Vagina (tissue), 2 donors: ENCODE data around the gene CPA4. TPM values are rescaled to one million over a fixed set of nuclear protein-coding genes. Genes with fewer than 3 reads are reported as not detected.

Experiments used
- DNase-seq, 2 donors: peaks; one replicate each; pipeline ENCODE4 v3.0.0-alpha.2; 2017; ENCODE audit errors: extremely low spot score in 2 of 2
- H3K27ac ChIP-seq: fragments of 200-600 bp; sonication (generic); one replicate; pipeline ENCODE4 v1.5.1; 2019
- H3K27me3 ChIP-seq: fragments of 200-600 bp; sonication (generic); one replicate; pipeline ENCODE4 v1.5.1; 2019
- H3K36me3 ChIP-seq, 2 donors: fragments of 200-600 bp; sonication (generic); one replicate each; pipeline ENCODE4 v1.5.1; 2017 to 2019
- H3K4me1 ChIP-seq: fragments of 200-600 bp; sonication (generic); one replicate; pipeline ENCODE4 v1.5.1; 2019
- H3K4me3 ChIP-seq, 2 donors: fragments of 200-600 bp; sonication (generic); 1 replicate in 1 of 2; 2 replicates in 1 of 2; pipeline ENCODE4 v1.5.1; 2016 to 2019
- H3K9me3 ChIP-seq: fragments of 200-600 bp; sonication (generic); one replicate; pipeline ENCODE4 v1.5.1; 2019
- POLR2A ChIP-seq, 2 donors: fragments of 450-650 bp; IDR thresholded peaks; one replicate each; pipeline ENCODE4 v1.6.1; 2017; ENCODE audit warnings: antibody characterized with exemption in 2 of 2, mild to moderate bottlenecking in 2 of 2, moderate library complexity in 2 of 2
- POLR2AphosphoS5 ChIP-seq, 2 donors: sonication (generic); formaldehyde crosslinking; IDR thresholded peaks; one replicate each; pipeline ENCODE4 v1.9.0; 2017; ENCODE audit warnings: antibody characterized with exemption in 2 of 2, mild to moderate bottlenecking in 2 of 2, low read depth in 1 of 2; ENCODE audit not compliant: insufficient read depth in 1 of 2
- intact Hi-C: fragments of 100-400 bp; cut with DNase I; formaldehyde crosslinking; loops from one replicate; pipeline ENCODE4 v1.15.1; 2023
- total RNA-seq: library from RNA; depleted of rRNA; stranded (reverse); fragments of >200 nt; gene quantifications from one replicate; pipeline ENCODE4 v1.2.3, GENCODE V29; 2016
- TF ChIP-seq, protein P1 (sequence below), 3 experiments: fragments of 450-650 bp in 2 of 3; fragments of 200-600 bp in 1 of 3; sonication (generic) in 1 of 3; IDR thresholded peaks; one replicate each; pipeline ENCODE4 v1.5.1; 2017 to 2019; ENCODE audit warnings: antibody characterized with exemption in 3 of 3, mild to moderate bottlenecking in 2 of 3, moderate library complexity in 2 of 3

Gene CPA4
- total RNA-seq, 1 donor from 2014 or later, result 8.8 TPM

DNA sequence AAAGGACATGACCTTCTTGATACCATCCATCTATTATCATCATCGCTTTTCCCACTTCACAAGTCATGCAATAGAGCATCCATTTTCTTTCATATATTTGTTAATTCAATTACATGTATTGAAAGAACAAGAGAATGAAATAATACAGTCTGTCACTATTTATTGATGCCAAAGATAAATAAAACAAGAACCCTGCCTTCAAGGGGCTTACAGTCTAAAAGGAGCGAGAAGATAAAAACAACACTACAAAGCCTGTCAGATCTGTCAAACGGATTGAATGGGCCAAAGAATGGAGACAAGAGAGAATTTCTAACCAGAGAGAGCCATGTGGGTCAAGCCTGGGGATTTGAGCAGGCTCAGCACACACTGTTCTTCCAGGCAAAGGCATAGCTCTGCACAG is 67.6 kb downstream of the CPA4 start:
- no peaks in the 10 kb centered on the region for H3K36me3 ChIP-seq
- H3K9me3 ChIP-seq, result no peaks in the 10 kb centered on the region
- no peak overlapping the region for H3K4me3 ChIP-seq
- peaks cover 25% of the 10 kb centered on the region for H3K4me1 ChIP-seq
- TF ChIP-seq POLR2AphosphoS5 (IDR thresholded peaks at IDR 0.05; ENCODE audit: insufficient read depth in 1 of 2, low read depth in 1 of 2), result no peak
- no peak for TF ChIP-seq POLR2A (IDR thresholded peaks at IDR 0.05)
- TF ChIP-seq, protein P1, sequence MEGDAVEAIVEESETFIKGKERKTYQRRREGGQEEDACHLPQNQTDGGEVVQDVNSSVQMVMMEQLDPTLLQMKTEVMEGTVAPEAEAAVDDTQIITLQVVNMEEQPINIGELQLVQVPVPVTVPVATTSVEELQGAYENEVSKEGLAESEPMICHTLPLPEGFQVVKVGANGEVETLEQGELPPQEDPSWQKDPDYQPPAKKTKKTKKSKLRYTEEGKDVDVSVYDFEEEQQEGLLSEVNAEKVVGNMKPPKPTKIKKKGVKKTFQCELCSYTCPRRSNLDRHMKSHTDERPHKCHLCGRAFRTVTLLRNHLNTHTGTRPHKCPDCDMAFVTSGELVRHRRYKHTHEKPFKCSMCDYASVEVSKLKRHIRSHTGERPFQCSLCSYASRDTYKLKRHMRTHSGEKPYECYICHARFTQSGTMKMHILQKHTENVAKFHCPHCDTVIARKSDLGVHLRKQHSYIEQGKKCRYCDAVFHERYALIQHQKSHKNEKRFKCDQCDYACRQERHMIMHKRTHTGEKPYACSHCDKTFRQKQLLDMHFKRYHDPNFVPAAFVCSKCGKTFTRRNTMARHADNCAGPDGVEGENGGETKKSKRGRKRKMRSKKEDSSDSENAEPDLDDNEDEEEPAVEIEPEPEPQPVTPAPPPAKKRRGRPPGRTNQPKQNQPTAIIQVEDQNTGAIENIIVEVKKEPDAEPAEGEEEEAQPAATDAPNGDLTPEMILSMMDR (IDR thresholded peaks at IDR 0.05), result no peak
- intact Hi-C loops, result no loop called here
- no peak for DNase-seq
- H3K27ac ChIP-seq, result no peak overlapping the region
- H3K27me3 ChIP-seq, result no peaks in the 10 kb centered on the region

DNA sequence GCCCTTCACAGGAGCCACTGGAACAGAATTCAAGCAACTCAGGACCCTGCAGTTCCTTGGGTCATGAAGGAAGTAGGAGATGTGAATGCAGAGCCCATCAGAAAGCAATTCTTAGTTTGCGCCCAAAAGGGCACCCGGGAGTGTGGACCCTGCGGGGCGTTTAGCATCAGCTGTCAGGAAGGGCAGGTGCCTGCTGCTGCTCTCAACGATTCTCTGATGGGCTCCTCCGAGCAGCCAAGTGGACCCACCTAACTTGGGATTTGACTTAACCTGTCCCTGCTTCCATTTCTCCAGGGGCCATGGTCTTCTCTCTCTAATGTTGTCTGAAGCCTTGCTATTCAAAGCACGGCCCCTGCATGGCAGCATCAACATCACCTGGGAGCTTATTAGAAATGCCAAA is 68.7 kb downstream of the CPA4 start:
- no peak overlapping the region for H3K27ac ChIP-seq
- peaks cover 13% of the 10 kb centered on the region for H3K4me1 ChIP-seq
- no peaks in the 10 kb centered on the region for H3K36me3 ChIP-seq
- no peak overlapping the region for H3K4me3 ChIP-seq
- TF ChIP-seq POLR2AphosphoS5 (IDR thresholded peaks at IDR 0.05; ENCODE audit: insufficient read depth in 1 of 2, low read depth in 1 of 2) (no peak), POLR2A (IDR thresholded peaks at IDR 0.05) (no peak)
- TF ChIP-seq, protein P1 (IDR thresholded peaks at IDR 0.05), result no peak
- no peaks in the 10 kb centered on the region for H3K9me3 ChIP-seq
- H3K27me3 ChIP-seq, result no peaks in the 10 kb centered on the region
- no peak for DNase-seq
- intact Hi-C loops, result no loop called here

GRCh38 chr7:130362251-130362816 is 69.4 kb downstream of the CPA4 start:
- intact Hi-C loops, result no loop called here
- Histone ChIP-seq H3K27ac (no peak overlapping the region), H3K36me3 (no peaks in the 10 kb centered on the region), H3K27me3 (no peaks in the 10 kb centered on the region), H3K9me3 (no peaks in the 10 kb centered on the region), H3K4me1 (peaks cover 7% of the 10 kb centered on the region), H3K4me3 (no peak overlapping the region)
- DNase-seq, result no peak
- no peak for TF ChIP-seq POLR2A (IDR thresholded peaks at IDR 0.05)
- TF ChIP-seq POLR2AphosphoS5 (IDR thresholded peaks at IDR 0.05; ENCODE audit: insufficient read depth in 1 of 2, low read depth in 1 of 2), result no peak
- TF ChIP-seq, protein P1 (IDR thresholded peaks at IDR 0.05), result no peak

- H3K36me3 ChIP-seq, result no peaks in the 10 kb centered on the region
- no peak overlapping the region for H3K27ac ChIP-seq
- TF ChIP-seq, protein P1 (IDR thresholded peaks at IDR 0.05), result no peak
- TF ChIP-seq POLR2A (IDR thresholded peaks at IDR 0.05) (no peak), POLR2AphosphoS5 (IDR thresholded peaks at IDR 0.05; ENCODE audit: insufficient read depth in 1 of 2, low read depth in 1 of 2) (peak in 1 of 2 donors; percentile 63)
- intact Hi-C loops, result no loop called here
- no peak overlapping the region for H3K4me3 ChIP-seq
- H3K27me3 ChIP-seq, result no peaks in the 10 kb centered on the region
- DNase-seq, result no peak
- peaks cover 4% of the 10 kb centered on the region for H3K4me1 ChIP-seq
- no peaks in the 10 kb centered on the region for H3K9me3 ChIP-seq
Measured at GRCh38 chr7:130363026-130363847, 70.3 kb downstream of the CPA4 start.

- Histone ChIP-seq H3K9me3 (no peaks in the 10 kb centered on the region), H3K27ac (no peak overlapping the region), H3K36me3 (no peaks in the 10 kb centered on the region), H3K27me3 (no peaks in the 10 kb centered on the region), H3K4me1 (peaks cover 13% of the 10 kb centered on the region), H3K4me3 (no peak overlapping the region)
- DNase-seq, result no peak
- intact Hi-C loops, result no loop called here
- no peak for TF ChIP-seq POLR2AphosphoS5 (IDR thresholded peaks at IDR 0.05; ENCODE audit: insufficient read depth in 1 of 2, low read depth in 1 of 2)
- no peak for TF ChIP-seq POLR2A (IDR thresholded peaks at IDR 0.05)
- TF ChIP-seq, protein P1 (IDR thresholded peaks at IDR 0.05), result no peak
Measured at GRCh38 chr7:130364451-130364850, 71.5 kb downstream of the CPA4 start.
